HG03159 (cell line): ENCODE measurements around the gene PTBP1.
"Not testable (repeated sequence)": the region's sequence is repeated elsewhere in the genome, so short reads cannot be mapped to it uniquely, and the experiment has no call there.

Source experiments
- ATAC-seq: cut with Tn5 transposase; IDR thresholded peaks from one replicate; pipeline ENCODE4 v1.9.1; 2021; ENCODE audit warnings: mild to moderate bottlenecking, moderate library complexity; ENCODE audit not compliant: unreplicated experiment

The PTBP1 gene

GRCh38 chr19:824885-825284 is 27.6 kb downstream of the PTBP1 start:
- no peak for ATAC-seq

GRCh38 chr19:825897-826644 is 28.8 kb downstream of the PTBP1 start:
- no peak for ATAC-seq

GRCh38 chr19:827314-827709 is 30.1 kb downstream of the PTBP1 start:
- no peak for ATAC-seq

GRCh38 chr19:827710-828321 is 30.6 kb downstream of the PTBP1 start, which contains the start of gene AZU1:
Gene AZU1 (plus strand): TSS chr19:827837. CDS start chr19:827847, 10 bp downstream.
- no peak for ATAC-seq

- no peak for ATAC-seq
These were observed 32.0 kb downstream of the PTBP1 start for GRCh38 chr19:829129-829758.

GRCh38 chr19:831407-832369 is 34.4 kb downstream of the PTBP1 start:
- no peak for ATAC-seq

- ATAC-seq, result no peak
These were observed 37.0 kb downstream of the PTBP1 start for GRCh38 chr19:834216-834615.

- ATAC-seq, result no peak
These were observed 38.1 kb downstream of the PTBP1 start for GRCh38 chr19:835210-835810.

- no peak for ATAC-seq
These were observed 43.4 kb downstream of the PTBP1 start, which contains the start of gene PRTN3 for GRCh38 chr19:840519-841206. Gene PRTN3 (plus strand): TSS chr19:840999. CDS start chr19:841009, 10 bp downstream.

- ATAC-seq, result not testable (repeated sequence)
These were observed 45.5 kb downstream of the PTBP1 start for GRCh38 chr19:842802-843179.

- ATAC-seq, result no peak
These were observed 46.1 kb downstream of the PTBP1 start for GRCh38 chr19:843180-843835.

- no peak for ATAC-seq
These were observed 46.7 kb downstream of the PTBP1 start for GRCh38 chr19:843836-844545.

GRCh38 chr19:844546-844971 is 47.3 kb downstream of the PTBP1 start:
- ATAC-seq, result no peak

GRCh38 chr19:845707-846521 is 48.7 kb downstream of the PTBP1 start:
- no peak for ATAC-seq

GRCh38 chr19:848386-848921 is 51.2 kb downstream of the PTBP1 start:
- ATAC-seq, result no peak

GRCh38 chr19:849195-849594 is 51.9 kb downstream of the PTBP1 start:
- not testable (repeated sequence) for ATAC-seq

- no peak for ATAC-seq
These were observed 53.1 kb downstream of the PTBP1 start for GRCh38 chr19:850221-850978.
